Fibroblast of villous mesenchyme (primary cell): ENCODE measurements around the gene CCDC179. TPM values are rescaled to one million over a fixed set of nuclear protein-coding genes. Genes with fewer than 3 reads are reported as not detected.

Experiments
- DNase-seq: peaks from one replicate; pipeline ENCODE4 v3.0.0-alpha.2; 2010; ENCODE audit warnings: low read depth
- H3K4me3 ChIP-seq: 2 replicates; pipeline ENCODE4 v1.5.1; 2011; ENCODE audit warnings: low read depth, mild to moderate bottlenecking, low read length
- CTCF ChIP-seq: IDR thresholded peaks from 2 replicates; pipeline ENCODE4 v1.5.1; 2012; ENCODE audit warnings: low read depth, mild to moderate bottlenecking, low read length; ENCODE audit not compliant: insufficient read depth
- total RNA-seq: library from RNA; depleted of rRNA; stranded (reverse); fragments of >200 nt; gene quantifications from 2 replicates; pipeline ENCODE4 v1.2.3, GENCODE V29; 2012

Gene CCDC179
- total RNA-seq, 1 donor = not detected

- H3K4me3 ChIP-seq = no peak overlapping the region
- no peak for DNase-seq
- no peak for TF ChIP-seq CTCF
Measured at GRCh38 chr11:22846726-22847125, 13.5 kb downstream of the CCDC179 start.

GRCh38 chr11:22832315-22833015 is 27.8 kb downstream of the CCDC179 start:
- DNase-seq = no peak
- no peak for TF ChIP-seq CTCF
- H3K4me3 ChIP-seq = no peak overlapping the region

- no peak for DNase-seq
- H3K4me3 ChIP-seq = peak overlapping the region; percentile 19
- no peak for TF ChIP-seq CTCF
Measured at GRCh38 chr11:22830082-22830414, 30.2 kb downstream of the CCDC179 start.

GRCh38 chr11:22829231-22830081 is 30.8 kb downstream of the CCDC179 start, which contains the start of gene SVIP:
Gene SVIP (minus strand): TSS chr11:22829801. CDS start chr11:22829748, 53 bp downstream.
- no peak for TF ChIP-seq CTCF
- DNase-seq = peak; percentile 42
- H3K4me3 ChIP-seq = peak within 1 kb of the TSS; percentile 64

- no peak for DNase-seq
- TF ChIP-seq CTCF = no peak
- H3K4me3 ChIP-seq = no peak overlapping the region
Measured at GRCh38 chr11:22828373-22828772, 31.9 kb downstream of the CCDC179 start.

- DNase-seq = no peak
- no peak for TF ChIP-seq CTCF
- no peak overlapping the region for H3K4me3 ChIP-seq
Measured at GRCh38 chr11:22822203-22822602, 38.1 kb downstream of the CCDC179 start.
